Skeletal muscle tissue (tissue), 4 donors: ENCODE data around the gene TMEM109. TPM values are rescaled to one million over a fixed set of nuclear protein-coding genes. Genes with fewer than 3 reads are reported as not detected.

Source experiments
- H3K27ac ChIP-seq: one replicate; pipeline ENCODE4 v1.7.0; 2013; ENCODE audit warnings: mild to moderate bottlenecking, low read depth, low read length, inconsistent platforms
- H3K27me3 ChIP-seq, 3 donors: one replicate each; pipeline ENCODE4 v1.7.0; 2013; ENCODE audit warnings: low read length in 3 of 3; ENCODE audit not compliant: control insufficient read depth in 3 of 3, insufficient read depth in 3 of 3
- H3K36me3 ChIP-seq, 3 donors: one replicate each; pipeline ENCODE4 v1.7.0; 2013; ENCODE audit warnings: low read length in 3 of 3; ENCODE audit not compliant: control insufficient read depth in 3 of 3, insufficient read depth in 3 of 3
- H3K4me1 ChIP-seq, 3 donors: one replicate each; pipeline ENCODE4 v1.7.0; 2013; ENCODE audit warnings: low read length in 3 of 3, mild to moderate bottlenecking in 3 of 3; ENCODE audit not compliant: control insufficient read depth in 3 of 3, insufficient read depth in 3 of 3
- H3K4me3 ChIP-seq, 3 donors: one replicate each; pipeline ENCODE4 v1.7.0; 2013; ENCODE audit warnings: low read length in 3 of 3
- H3K9ac ChIP-seq, 3 donors: one replicate each; pipeline ENCODE4 v1.7.0; 2013; ENCODE audit warnings: low read length in 3 of 3, mild to moderate bottlenecking in 3 of 3, moderate library complexity in 2 of 3, low read depth in 1 of 3
- H3K9me3 ChIP-seq, 3 donors: one replicate each; pipeline ENCODE4 v1.7.0; 2013; ENCODE audit warnings: low read length in 3 of 3; ENCODE audit not compliant: control insufficient read depth in 3 of 3
- total RNA-seq: library from RNA; depleted of rRNA; stranded (reverse); fragments of >200 nt; gene quantifications from one replicate; pipeline ENCODE4 v1.2.3, GENCODE V29; 2014
- donor health status: Osteomylitis.

Gene TMEM109
- total RNA-seq, 1 donor from 2014 or later: 45.4 TPM

DNA sequence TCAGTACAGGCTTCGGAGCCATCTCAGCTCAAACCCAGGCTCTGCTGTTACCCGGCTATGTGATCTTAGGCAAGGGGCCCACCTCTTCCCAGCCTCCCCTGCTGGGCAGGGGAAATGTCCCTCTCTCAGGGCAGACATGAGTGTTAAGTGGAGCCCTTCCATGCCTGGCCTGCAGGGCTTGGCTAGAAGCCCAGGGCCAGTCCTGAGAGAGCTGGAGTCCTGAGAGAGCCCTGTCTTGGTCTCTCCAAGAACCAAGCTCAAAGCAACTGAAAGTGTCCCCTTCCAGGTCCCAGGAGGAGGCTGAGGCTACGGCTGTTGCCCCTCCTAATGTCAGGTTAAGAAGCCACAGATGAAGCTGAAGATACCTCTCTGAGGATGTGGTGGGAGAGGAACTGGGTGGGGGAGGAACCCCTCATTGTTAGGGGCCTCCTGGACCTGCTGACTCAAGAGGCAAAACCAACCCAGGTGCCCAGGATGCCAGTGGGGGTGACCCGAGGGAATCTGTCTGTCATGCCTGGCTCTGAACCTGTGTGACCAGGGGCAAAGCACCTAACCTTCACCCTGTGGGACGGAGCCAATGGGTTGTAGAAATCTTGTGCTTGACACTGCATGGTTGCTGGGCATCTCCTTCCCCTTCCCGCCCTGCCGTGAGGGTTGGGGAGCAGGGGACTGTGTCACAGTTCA, 42.4 kb upstream of the TMEM109 start:
- Histone ChIP-seq H3K4me3 (no peak overlapping the region), H3K9ac (peak overlapping the region in 1 of 3 donors; percentile 3), H3K27me3 (peaks cover 0 to 5% (median 5%) of the 10 kb centered on the region in 3 donors), H3K4me1 (peaks cover 48 to 56% (median 56%) of the 10 kb centered on the region in 3 donors), H3K9me3 (no peaks in the 10 kb centered on the region), H3K27ac (no peak overlapping the region), H3K36me3 (no peaks in the 10 kb centered on the region)

DNA sequence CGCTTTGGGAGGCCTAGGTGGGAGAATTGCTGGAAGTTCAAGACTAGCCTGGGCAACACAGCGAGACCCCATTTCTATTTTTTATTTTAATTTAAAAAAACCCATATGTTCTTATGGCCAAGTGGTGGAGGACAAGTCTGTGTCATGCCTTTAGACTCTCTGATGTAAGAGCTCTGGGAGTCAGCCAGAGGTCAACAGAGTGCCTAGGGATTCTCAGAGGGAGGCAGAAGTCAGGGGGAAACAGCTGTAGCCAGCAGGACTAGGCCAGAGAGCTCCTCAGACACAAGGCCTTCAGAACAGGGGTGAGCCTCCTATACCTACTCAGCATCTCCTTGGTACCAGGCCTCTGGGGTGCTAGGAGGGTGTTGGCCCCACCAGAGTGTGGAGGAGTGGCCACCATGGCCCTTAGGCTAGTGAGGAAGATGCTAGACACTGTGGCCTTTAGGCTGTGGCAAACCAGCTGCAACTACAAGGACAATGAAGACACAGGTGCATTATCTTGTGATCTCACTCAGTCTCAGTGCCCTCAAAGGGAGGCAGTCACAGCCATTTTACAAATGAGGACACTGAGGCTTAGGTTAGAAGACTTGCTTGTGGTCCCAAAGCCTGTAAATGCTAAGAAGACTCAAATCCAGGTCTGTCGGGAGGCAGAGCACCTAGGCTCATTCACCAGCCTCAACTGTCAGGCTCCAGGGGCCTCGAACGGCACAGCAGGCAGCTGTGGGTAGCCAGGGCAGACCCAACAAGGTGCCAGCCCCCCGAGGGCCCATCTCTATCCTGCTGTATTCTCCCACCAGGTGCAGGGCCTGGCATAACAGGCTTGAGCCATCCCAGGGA, 41.6 kb upstream of the TMEM109 start:
- Histone ChIP-seq H3K9ac (no peak overlapping the region), H3K27me3 (peaks cover 0 to 5% (median 4%) of the 10 kb centered on the region in 3 donors), H3K4me3 (no peak overlapping the region), H3K36me3 (no peaks in the 10 kb centered on the region), H3K27ac (no peak overlapping the region), H3K9me3 (no peaks in the 10 kb centered on the region), H3K4me1 (peaks cover 48 to 56% (median 56%) of the 10 kb centered on the region in 3 donors)

DNA sequence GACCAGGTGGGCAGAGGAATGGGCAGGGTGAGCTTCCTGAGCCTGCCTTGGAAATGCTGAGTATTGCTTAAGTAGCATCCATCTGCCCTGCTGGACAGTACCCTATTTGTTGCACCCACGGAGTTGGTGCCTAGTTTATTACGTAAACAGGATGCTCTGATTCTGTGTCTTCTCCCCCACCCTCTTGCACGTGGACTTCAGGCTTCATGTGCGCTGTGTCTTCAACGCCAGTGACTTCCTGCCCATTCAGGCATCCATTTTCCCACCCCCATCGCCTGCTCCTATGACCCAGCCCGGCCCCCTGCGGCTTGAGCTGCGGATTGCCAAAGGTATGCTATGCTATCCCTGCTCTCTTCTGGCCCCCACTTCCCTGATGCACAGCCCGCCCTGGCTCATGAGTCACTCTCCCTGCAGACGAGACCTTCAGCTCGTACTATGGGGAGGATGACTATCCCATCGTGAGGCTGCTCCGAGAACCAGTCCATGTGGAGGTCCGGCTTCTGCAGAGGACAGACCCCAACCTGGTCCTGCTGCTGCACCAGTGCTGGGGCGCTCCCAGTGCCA, 40.9 kb upstream of the TMEM109 start:
- no peak overlapping the region for H3K9ac ChIP-seq
- peaks cover 49 to 59% (median 56%) of the 10 kb centered on the region in 3 donors for H3K4me1 ChIP-seq
- H3K4me3 ChIP-seq: no peak overlapping the region
- H3K9me3 ChIP-seq: no peaks in the 10 kb centered on the region
- no peak overlapping the region for H3K27ac ChIP-seq
- H3K27me3 ChIP-seq: peaks cover 0 to 5% (median 2%) of the 10 kb centered on the region in 3 donors
- H3K36me3 ChIP-seq: no peaks in the 10 kb centered on the region

DNA sequence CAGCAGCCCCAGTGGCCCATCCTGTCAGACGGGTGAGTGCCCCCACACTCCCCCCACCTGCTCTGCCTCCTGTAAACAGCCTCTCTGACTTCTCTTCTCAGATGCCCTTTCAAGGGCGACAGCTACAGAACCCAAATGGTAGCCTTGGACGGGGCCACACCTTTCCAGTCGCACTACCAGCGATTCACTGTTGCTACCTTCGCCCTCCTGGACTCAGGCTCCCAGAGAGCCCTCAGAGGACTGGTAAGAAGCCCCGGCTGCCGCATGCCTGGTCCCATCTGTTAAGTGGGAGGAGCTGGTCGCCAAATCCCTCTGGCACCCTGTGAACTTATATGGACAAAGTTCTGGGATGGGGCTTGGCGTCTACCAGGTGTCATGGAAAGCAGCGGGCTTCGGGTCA, 40.4 kb upstream of the TMEM109 start:
- Histone ChIP-seq H3K9ac (no peak overlapping the region), H3K4me1 (peaks cover 53 to 62% (median 56%) of the 10 kb centered on the region in 3 donors), H3K27ac (no peak overlapping the region), H3K36me3 (no peaks in the 10 kb centered on the region), H3K9me3 (no peaks in the 10 kb centered on the region), H3K4me3 (no peak overlapping the region), H3K27me3 (peaks cover 0 to 5% (median 2%) of the 10 kb centered on the region in 3 donors)

DNA sequence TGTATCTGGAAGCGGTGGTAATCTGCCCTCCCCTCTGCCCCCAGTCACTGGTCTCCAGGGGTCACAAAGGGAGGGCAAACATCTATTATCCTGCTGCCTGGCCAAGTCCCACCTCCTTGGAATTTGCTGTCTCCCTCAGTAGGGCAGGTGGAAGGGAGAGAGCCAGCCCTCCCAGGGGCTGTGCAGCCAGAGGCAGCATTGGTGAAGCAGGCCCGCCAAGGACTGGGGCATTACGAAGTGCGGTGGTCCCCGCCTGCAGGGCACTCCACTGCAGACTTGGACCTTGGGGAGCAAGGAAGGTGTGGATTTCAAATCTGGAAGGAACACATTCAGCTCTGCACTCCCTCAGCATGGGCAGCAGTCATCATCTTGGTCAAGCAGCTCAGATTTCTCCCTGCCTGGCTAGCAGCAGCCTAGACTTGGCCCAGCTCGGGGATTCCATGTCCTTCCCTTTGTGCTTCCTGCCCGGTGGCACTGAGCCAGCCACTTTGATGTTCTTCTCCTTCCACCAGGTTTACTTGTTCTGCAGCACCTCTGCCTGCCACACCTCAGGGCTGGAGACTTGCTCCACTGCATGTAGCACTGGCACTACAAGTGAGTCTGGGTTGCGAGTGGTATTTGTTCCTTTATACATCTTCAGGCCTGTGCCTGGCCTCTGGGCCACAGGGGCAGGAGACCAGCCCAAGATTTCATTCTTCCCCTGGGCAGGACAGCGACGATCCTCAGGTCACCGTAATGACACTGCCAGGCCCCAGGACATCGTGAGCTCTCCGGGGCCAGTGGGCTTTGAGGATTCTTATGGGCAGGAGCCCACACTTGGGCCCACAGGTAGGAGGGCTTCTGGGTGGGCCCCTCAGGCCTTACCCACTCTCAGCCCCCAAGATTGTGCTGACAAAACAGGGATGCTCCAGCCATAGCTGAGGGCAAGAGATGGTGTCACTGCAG, 39.3 kb upstream of the TMEM109 start:
- peaks cover 0 to 2% (median 0%) of the 10 kb centered on the region in 3 donors for H3K27me3 ChIP-seq
- H3K27ac ChIP-seq: no peak overlapping the region
- peaks cover 59 to 69% (median 64%) of the 10 kb centered on the region in 3 donors for H3K4me1 ChIP-seq
- no peak overlapping the region for H3K9ac ChIP-seq
- H3K36me3 ChIP-seq: peaks cover 0 to 2% (median 0%) of the 10 kb centered on the region in 3 donors
- no peaks in the 10 kb centered on the region for H3K9me3 ChIP-seq
- no peak overlapping the region for H3K4me3 ChIP-seq

DNA sequence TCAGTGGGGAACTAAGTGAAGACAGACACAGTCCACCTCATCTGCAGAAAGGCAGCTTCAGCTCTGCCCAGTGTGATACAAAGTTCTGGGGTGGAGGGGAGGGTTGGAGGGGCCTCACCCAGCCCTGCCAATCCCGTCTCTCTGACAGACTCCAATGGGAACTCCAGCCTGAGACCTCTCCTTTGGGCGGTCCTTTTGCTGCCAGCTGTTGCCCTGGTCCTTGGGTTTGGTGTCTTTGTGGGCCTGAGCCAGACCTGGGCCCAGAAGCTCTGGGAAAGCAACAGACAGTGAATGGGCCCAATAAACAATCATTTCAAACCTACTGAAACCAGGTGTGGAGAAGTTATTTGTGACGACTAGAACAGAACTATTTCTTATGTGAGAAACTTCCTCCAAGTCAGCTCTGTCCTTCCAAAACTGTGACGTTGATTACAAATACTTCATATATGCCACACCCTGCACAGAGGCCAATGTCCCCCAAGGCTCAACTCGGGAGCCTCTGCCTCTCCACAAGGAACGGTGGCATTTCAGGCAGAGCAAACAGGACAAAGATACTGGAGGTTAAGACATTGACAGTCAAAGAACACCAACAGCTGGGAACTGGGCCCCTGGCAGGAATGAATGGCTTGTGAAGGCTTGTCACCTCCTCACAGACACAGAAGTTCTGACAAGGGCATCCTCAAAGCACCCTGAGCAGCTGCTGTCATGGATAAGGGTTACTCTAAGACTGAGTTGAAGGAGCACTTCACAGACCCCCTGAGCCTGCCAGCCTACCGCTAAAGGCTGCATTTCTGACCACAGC, 38.4 kb upstream of the TMEM109 start:
- Histone ChIP-seq H3K27me3 (peaks cover 0 to 2% (median 0%) of the 10 kb centered on the region in 3 donors), H3K4me1 (peaks cover 65 to 68% (median 67%) of the 10 kb centered on the region in 3 donors), H3K27ac (no peak overlapping the region), H3K9ac (no peak overlapping the region), H3K36me3 (peaks cover 3 to 8% (median 3%) of the 10 kb centered on the region in 3 donors), H3K9me3 (no peaks in the 10 kb centered on the region), H3K4me3 (no peak overlapping the region)

DNA sequence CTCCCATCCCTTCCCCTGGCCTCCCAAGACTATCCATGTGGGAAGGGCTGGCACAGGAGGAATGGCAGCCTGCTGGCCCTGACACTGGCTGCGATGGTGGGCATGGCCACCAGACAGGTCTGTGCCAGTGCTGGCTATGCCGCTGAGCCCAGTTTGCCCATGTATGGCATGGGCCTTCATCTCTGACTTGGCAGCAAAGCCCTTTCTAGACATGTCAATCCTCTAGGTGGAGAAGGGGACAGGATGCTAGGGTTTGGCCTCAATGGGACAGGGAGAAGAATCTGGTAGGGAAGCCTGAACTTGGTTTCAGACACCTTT, 37.8 kb upstream of the TMEM109 start:
- Histone ChIP-seq H3K4me1 (peaks cover 62 to 67% (median 64%) of the 10 kb centered on the region in 3 donors), H3K36me3 (peaks cover 3 to 14% (median 5%) of the 10 kb centered on the region in 3 donors), H3K4me3 (no peak overlapping the region), H3K27ac (peak overlapping the region; percentile 6), H3K9me3 (no peaks in the 10 kb centered on the region), H3K27me3 (peaks cover 0 to under 1% (median 0%) of the 10 kb centered on the region in 3 donors), H3K9ac (no peak overlapping the region)

DNA sequence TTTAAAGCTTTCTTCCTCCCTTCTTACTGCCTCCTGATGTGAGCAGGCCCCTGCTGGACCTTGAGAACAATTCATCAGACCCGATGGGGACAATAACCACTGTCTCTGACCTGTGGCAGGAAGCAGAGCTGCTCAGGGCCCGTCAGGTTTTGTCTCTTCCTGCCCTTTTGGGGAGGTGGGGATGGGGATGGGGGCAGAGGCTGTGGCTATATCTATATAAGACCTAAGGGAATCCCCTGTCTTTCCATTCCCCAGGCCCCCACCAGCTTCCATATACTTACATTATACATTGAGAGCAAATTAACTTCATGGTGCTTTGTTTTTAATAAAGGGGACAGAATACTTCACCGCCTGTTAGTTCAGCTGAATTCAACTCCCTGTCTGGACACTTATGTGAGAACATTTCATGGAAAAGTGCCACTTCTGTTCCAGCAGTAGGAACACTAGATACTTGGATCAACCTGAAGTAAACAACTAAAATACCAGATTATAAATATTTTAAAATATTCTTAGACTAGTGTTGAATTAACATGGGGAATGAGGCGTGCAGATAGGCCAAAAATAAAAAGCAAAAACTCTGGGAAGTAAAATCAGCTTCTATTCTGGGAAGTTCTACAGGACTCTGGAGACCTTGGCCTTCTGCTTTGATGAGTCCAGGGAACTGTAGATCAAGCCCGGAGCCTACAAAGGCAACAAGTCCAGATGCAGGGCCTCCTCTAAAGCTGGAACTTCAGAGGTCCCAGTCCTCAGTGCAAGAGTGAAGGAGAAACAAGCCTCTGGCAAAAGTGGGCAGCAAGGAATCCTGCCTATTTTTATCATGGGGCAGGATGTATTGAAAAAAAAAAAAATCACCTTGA, 35.5 kb upstream of the TMEM109 start:
- Histone ChIP-seq H3K4me1 (peaks cover 39 to 50% (median 42%) of the 10 kb centered on the region in 3 donors), H3K36me3 (peaks cover 3 to 14% (median 5%) of the 10 kb centered on the region in 3 donors), H3K4me3 (no peak overlapping the region), H3K27ac (peak overlapping the region; percentile 67), H3K9me3 (no peaks in the 10 kb centered on the region), H3K9ac (peak overlapping the region in 1 of 3 donors; percentile 54), H3K27me3 (no peaks in the 10 kb centered on the region)
